D721Med (cell line): ENCODE data around the gene BCAS3.

ENCODE experiments used
- DNase-seq: peaks from one replicate; pipeline ENCODE4 v3.0.0; 2011; ENCODE audit warnings: low spot score; ENCODE audit not compliant: insufficient read length
- FAIRE-seq: peaks from 2 replicates; lab custom pipeline; 2011; peaks lifted over from hg19 to GRCh38; lab: Jason Lieb, UNC
- TF ChIP-seq, protein P1 (sequence below): IDR thresholded peaks from 2 replicates; pipeline ENCODE4 v1.5.1; 2012; ENCODE audit warnings: mild to moderate bottlenecking, control low read depth; ENCODE audit not compliant: insufficient read depth; ENCODE audit errors: missing control alignments

The BCAS3 gene

GRCh38 chr17:60675997-60676396 is 1.7 kb upstream of the BCAS3 start:
- no peak for FAIRE-seq

DNA sequence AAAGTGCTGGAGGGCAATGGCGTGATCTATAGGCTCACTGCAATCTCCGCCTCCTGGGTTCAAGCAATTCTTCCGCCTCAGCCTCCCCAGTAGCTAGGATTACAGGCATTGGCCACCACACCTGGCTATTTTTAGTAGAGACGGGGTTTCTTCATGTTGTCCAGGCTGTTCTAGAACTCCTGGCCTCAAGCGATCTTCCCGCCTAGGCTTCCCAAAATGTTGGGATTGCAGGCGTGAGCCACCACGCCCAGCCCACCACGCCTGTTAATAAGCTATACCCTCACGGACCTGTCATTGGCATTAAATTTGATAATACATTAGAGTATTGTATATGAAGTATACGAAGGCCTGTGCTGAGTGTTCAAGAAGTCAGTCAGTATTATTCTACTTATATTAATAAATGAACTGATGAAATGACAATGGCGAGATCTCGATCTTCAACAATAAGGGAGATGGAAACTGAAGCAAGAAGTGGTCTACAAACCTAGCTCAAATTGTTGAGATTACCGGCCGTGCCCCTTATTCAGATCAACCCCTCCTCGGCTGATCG is 818 bp upstream of the BCAS3 start:
- DNase-seq (no peak), FAIRE-seq (no peak)
- TF ChIP-seq, protein P1, sequence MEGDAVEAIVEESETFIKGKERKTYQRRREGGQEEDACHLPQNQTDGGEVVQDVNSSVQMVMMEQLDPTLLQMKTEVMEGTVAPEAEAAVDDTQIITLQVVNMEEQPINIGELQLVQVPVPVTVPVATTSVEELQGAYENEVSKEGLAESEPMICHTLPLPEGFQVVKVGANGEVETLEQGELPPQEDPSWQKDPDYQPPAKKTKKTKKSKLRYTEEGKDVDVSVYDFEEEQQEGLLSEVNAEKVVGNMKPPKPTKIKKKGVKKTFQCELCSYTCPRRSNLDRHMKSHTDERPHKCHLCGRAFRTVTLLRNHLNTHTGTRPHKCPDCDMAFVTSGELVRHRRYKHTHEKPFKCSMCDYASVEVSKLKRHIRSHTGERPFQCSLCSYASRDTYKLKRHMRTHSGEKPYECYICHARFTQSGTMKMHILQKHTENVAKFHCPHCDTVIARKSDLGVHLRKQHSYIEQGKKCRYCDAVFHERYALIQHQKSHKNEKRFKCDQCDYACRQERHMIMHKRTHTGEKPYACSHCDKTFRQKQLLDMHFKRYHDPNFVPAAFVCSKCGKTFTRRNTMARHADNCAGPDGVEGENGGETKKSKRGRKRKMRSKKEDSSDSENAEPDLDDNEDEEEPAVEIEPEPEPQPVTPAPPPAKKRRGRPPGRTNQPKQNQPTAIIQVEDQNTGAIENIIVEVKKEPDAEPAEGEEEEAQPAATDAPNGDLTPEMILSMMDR, result no peak

More at GRCh38 chr17:60675997-60676396, 1.7 kb upstream of the BCAS3 start:
- TF ChIP-seq, protein P1, result no peak
- no peak for DNase-seq

DNA sequence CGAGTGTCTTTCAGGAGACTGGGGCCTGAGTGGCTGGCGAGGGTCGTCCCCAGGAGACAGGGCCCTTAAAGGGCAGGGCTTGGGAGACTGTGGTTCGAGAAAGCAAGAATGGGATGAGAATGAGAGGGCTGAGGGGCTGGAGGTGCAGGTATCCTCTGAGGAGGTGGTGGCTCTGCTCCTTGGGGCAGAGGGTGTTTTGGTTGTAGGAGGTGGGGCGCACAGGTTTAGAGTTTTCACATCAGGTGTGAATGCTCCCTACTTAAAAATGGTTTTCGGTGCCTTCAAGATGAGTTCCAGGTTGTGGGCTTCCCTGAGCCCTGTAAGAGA is 430 bp downstream of the BCAS3 start:
- TF ChIP-seq, protein P1, result no peak
- FAIRE-seq (no peak), DNase-seq (no peak)

GRCh38 chr17:60679287-60679686 is 1.6 kb downstream of the BCAS3 start:
- TF ChIP-seq, protein P1, result no peak
- FAIRE-seq (no peak), DNase-seq (no peak)

DNA sequence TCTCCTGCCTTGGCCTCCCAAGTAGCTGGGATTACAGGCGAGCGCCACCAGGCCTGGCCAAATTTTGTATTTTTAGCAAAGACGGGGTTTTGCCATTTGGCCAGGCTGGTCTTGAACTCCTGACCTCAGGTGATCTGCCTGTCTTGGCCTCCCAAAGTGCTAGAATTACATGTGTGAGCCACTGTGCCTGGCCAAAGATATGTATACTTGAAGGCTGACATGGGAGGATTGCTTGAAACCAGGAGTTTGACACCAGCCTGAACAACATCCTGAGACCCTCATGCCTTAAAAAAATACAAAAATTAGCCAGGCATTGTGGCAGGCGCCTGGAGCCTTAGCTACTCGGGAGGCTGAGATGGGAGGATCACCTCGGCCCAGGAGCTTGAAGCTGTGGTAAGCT is 3.1 kb downstream of the BCAS3 start:
- TF ChIP-seq, protein P1, result no peak
- FAIRE-seq (no peak), DNase-seq (no peak)

GRCh38 chr17:60685437-60685836 is 7.8 kb downstream of the BCAS3 start:
- no peak for FAIRE-seq
- no peak for DNase-seq
- TF ChIP-seq, protein P1, result no peak

DNA sequence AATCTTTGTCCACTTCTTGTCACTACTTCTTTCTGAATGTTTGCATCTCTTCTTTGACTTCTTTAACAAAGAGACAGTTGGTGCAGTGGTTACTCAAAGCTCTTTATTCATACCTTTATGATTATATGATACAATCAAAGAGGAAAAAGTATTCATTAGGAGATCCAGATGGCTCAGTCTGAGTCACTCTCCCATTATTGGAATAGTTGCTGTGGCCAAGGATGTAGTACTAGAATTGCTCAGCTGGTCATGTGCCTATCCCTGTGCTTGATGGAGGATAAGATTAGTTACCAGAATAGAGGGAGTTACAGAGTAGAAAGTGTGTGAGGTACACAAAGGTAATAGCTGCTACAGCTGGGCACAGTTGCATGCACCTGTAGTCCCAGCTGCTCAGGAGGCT is 18.3 kb downstream of the BCAS3 start:
- no peak for DNase-seq
- TF ChIP-seq, protein P1, result no peak
- no peak for FAIRE-seq
